Suprapubic skin (tissue), 3 donors: ENCODE results near the gene ASIC5.

Experiments
- EP300 ChIP-seq: sonication (generic); formaldehyde crosslinking; IDR thresholded peaks from one replicate; pipeline ENCODE4 v1.6.1; 2017; ENCODE audit warnings: antibody characterized with exemption
- POLR2A ChIP-seq, 2 donors: fragments of 450-650 bp; IDR thresholded peaks; one replicate each; pipeline ENCODE4 v1.6.1; 2017; ENCODE audit warnings: antibody characterized with exemption in 2 of 2, mild to moderate bottlenecking in 2 of 2, moderate library complexity in 2 of 2
- TF ChIP-seq, protein P1 (sequence below), 2 donors: fragments of 200-600 bp in 1 of 2; fragments of 450-650 bp in 1 of 2; sonication (generic) in 1 of 2; IDR thresholded peaks; one replicate each; pipeline ENCODE4 v1.5.1; 2016 to 2019; ENCODE audit warnings: antibody characterized with exemption in 2 of 2, mild to moderate bottlenecking in 1 of 2, moderate library complexity in 1 of 2

DNA sequence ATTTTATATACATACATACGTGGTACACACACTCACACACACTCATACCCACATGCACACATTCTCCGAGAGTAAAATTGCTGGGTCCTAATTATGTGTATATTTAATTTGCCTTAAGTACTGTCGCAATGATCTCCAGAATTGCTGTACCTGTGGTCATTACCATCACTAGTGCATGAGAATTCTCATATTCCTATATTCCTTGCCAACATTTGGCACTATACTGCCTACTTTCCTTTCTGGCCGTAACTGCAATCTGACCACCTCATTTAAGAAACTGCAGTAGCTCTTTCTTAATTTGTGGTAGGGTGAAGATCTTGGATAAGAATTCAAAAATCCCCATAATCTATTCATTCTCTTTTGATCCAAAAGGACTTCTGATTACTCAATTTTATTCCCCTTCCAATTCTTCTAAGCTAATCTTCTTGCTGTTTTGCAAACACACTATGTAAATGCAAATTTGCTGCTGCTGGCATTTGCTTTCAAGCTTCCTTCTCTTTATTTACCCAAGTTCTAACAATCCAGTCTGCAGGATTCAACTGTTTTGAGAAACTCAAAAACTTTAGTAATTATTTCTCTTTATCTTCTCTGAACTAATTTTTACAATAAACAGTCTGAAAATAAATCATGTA, 45.1 kb downstream of the ASIC5 start:
- TF ChIP-seq, protein P1, sequence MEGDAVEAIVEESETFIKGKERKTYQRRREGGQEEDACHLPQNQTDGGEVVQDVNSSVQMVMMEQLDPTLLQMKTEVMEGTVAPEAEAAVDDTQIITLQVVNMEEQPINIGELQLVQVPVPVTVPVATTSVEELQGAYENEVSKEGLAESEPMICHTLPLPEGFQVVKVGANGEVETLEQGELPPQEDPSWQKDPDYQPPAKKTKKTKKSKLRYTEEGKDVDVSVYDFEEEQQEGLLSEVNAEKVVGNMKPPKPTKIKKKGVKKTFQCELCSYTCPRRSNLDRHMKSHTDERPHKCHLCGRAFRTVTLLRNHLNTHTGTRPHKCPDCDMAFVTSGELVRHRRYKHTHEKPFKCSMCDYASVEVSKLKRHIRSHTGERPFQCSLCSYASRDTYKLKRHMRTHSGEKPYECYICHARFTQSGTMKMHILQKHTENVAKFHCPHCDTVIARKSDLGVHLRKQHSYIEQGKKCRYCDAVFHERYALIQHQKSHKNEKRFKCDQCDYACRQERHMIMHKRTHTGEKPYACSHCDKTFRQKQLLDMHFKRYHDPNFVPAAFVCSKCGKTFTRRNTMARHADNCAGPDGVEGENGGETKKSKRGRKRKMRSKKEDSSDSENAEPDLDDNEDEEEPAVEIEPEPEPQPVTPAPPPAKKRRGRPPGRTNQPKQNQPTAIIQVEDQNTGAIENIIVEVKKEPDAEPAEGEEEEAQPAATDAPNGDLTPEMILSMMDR (IDR thresholded peaks at IDR 0.05), result no peak
- no peak for TF ChIP-seq POLR2A (IDR thresholded peaks at IDR 0.05)
- no peak for TF ChIP-seq EP300
